Measurements from ENCODE around the gene DRGX. TPM values are rescaled to one million over a fixed set of nuclear protein-coding genes. Genes with fewer than 3 reads are reported as not detected.
A peak's percentile ranks its signal among the peaks of the same experiment; 100 is the strongest.

DRGX gene
- total and polyA plus RNA-seq, 2 experiments from 2014 or later, result not detected

- TF ChIP-seq CTCF (IDR thresholded peaks at IDR 0.05; ENCODE audit: low read depth, low read length), result no peak
- H3K36me3 ChIP-seq, result no peaks in the 10 kb centered on the region
- no peak overlapping the region for H3K4me3 ChIP-seq
- peak in 1 of 2 donors; percentile 82 for DNase-seq (ENCODE audit: low read depth in 1 of 2, low spot score in 1 of 2)
- H3K27ac ChIP-seq, result no peak overlapping the region
- no peaks in the 10 kb centered on the region for H3K9me3 ChIP-seq (ENCODE audit: low read depth)
- no peaks in the 10 kb centered on the region for H3K4me1 ChIP-seq (ENCODE audit: low read depth)
- H3K27me3 ChIP-seq, result peaks cover 7% of the 10 kb centered on the region
These were observed 28.3 kb downstream of the DRGX start for GRCh38 chr10:49367600-49367999.

- no peak overlapping the region for H3K27ac ChIP-seq
- no peaks in the 10 kb centered on the region for H3K36me3 ChIP-seq
- H3K27me3 ChIP-seq, result no peaks in the 10 kb centered on the region
- no peaks in the 10 kb centered on the region for H3K4me1 ChIP-seq (ENCODE audit: low read depth)
- H3K4me3 ChIP-seq, result no peak overlapping the region
- no peak for TF ChIP-seq CTCF (IDR thresholded peaks at IDR 0.05; ENCODE audit: low read depth, low read length)
- no peak for DNase-seq (ENCODE audit: low read depth in 1 of 2, low spot score in 1 of 2)
- H3K9me3 ChIP-seq (ENCODE audit: low read depth), result no peaks in the 10 kb centered on the region
These were observed 29.4 kb downstream of the DRGX start for GRCh38 chr10:49366460-49366859.

GRCh38 chr10:49365675-49366415 lies 30.0 kb downstream of the DRGX start:
- Histone ChIP-seq H3K4me1 (ENCODE audit: low read depth) (no peaks in the 10 kb centered on the region), H3K36me3 (no peaks in the 10 kb centered on the region), H3K4me3 (no peak overlapping the region), H3K27me3 (no peaks in the 10 kb centered on the region), H3K9me3 (ENCODE audit: low read depth) (no peaks in the 10 kb centered on the region), H3K27ac (no peak overlapping the region)
- no peak for TF ChIP-seq CTCF (IDR thresholded peaks at IDR 0.05; ENCODE audit: low read depth, low read length)
- DNase-seq (ENCODE audit: low read depth in 1 of 2, low spot score in 1 of 2), result peak in 1 of 2 donors; percentile 10

GRCh38 chr10:49365275-49365674 lies 30.6 kb downstream of the DRGX start:
- no peaks in the 10 kb centered on the region for H3K27me3 ChIP-seq
- no peak overlapping the region for H3K4me3 ChIP-seq
- H3K9me3 ChIP-seq (ENCODE audit: low read depth), result no peaks in the 10 kb centered on the region

GRCh38 chr10:49364747-49365146 lies 31.1 kb downstream of the DRGX start:
- H3K4me3 ChIP-seq, result no peak overlapping the region
- no peak for TF ChIP-seq CTCF (IDR thresholded peaks at IDR 0.05; ENCODE audit: low read depth, low read length)
- H3K4me1 ChIP-seq (ENCODE audit: low read depth), result no peaks in the 10 kb centered on the region
- no peaks in the 10 kb centered on the region for H3K9me3 ChIP-seq (ENCODE audit: low read depth)
- H3K27me3 ChIP-seq, result no peaks in the 10 kb centered on the region
- H3K27ac ChIP-seq, result no peak overlapping the region
- no peak for DNase-seq (ENCODE audit: low read depth in 1 of 2, low spot score in 1 of 2)
- H3K36me3 ChIP-seq, result no peaks in the 10 kb centered on the region

More at GRCh38 chr10:49365275-49365674, 30.6 kb downstream of the DRGX start:
- no peak for TF ChIP-seq CTCF (IDR thresholded peaks at IDR 0.05; ENCODE audit: low read depth, low read length)
- DNase-seq (ENCODE audit: low read depth in 1 of 2, low spot score in 1 of 2), result no peak
- no peaks in the 10 kb centered on the region for H3K36me3 ChIP-seq
- no peak overlapping the region for H3K27ac ChIP-seq
- no peaks in the 10 kb centered on the region for H3K4me1 ChIP-seq (ENCODE audit: low read depth)

Measured in cardiac muscle cell (in vitro differentiated cells and primary cell).